Liver (tissue), 9 donors: ENCODE data around the gene PLEKHA3. TPM values are rescaled to one million over a fixed set of nuclear protein-coding genes. Genes with fewer than 3 reads are reported as not detected.

Experiments
- DNase-seq: peaks from one replicate; pipeline ENCODE4 v3.0.0-alpha.2; 2017; ENCODE audit warnings: low spot score
- H3K27ac ChIP-seq, 2 donors: one replicate each; pipeline ENCODE4 v1.7.0; 2013; ENCODE audit warnings: inconsistent platforms in 2 of 2, low read length in 2 of 2, control low read depth in 1 of 2, low read depth in 1 of 2, mild to moderate bottlenecking in 1 of 2
- H3K27me3 ChIP-seq, 4 donors: one replicate each; pipeline versions ENCODE4 v1.6.1 to v1.7.0; 2013; ENCODE audit warnings: low read length in 3 of 4, inconsistent platforms in 1 of 4, mild to moderate bottlenecking in 1 of 4, moderate library complexity in 1 of 4; ENCODE audit not compliant: control insufficient read depth in 4 of 4, insufficient read depth in 4 of 4
- H3K36me3 ChIP-seq, 4 donors: one replicate each; pipeline versions ENCODE4 v1.6.1 to v1.7.0; 2013; ENCODE audit warnings: low read length in 3 of 4, mild to moderate bottlenecking in 3 of 4, low read depth in 1 of 4, moderate library complexity in 1 of 4; ENCODE audit not compliant: control insufficient read depth in 4 of 4, insufficient read depth in 3 of 4
- H3K4me1 ChIP-seq, 4 donors: one replicate each; pipeline versions ENCODE4 v1.6.1 to v1.7.0; 2013; ENCODE audit warnings: low read length in 3 of 4, mild to moderate bottlenecking in 3 of 4, moderate library complexity in 1 of 4; ENCODE audit not compliant: control insufficient read depth in 4 of 4, insufficient read depth in 4 of 4
- H3K4me3 ChIP-seq, 3 donors: one replicate each; pipeline versions ENCODE4 v1.6.1 to v1.7.0; 2013; ENCODE audit warnings: low read length in 3 of 3, control low read depth in 1 of 3, low read depth in 1 of 3, mild to moderate bottlenecking in 1 of 3
- H3K9ac ChIP-seq, 2 donors: one replicate each; pipeline ENCODE4 v1.7.0; 2013; ENCODE audit warnings: low read length in 2 of 2, mild to moderate bottlenecking in 2 of 2, moderate library complexity in 2 of 2, control low read depth in 1 of 2, low read depth in 1 of 2
- H3K9me3 ChIP-seq, 4 donors: one replicate each; pipeline versions ENCODE4 v1.6.1 to v1.7.0; 2013; ENCODE audit warnings: low read length in 3 of 4; ENCODE audit not compliant: control insufficient read depth in 4 of 4
- FOXA1 ChIP-seq: IDR thresholded peaks from 2 replicates; pipeline ENCODE4 v1.6.1; 2016; ENCODE audit warnings: antibody characterized with exemption
- GABPA ChIP-seq, 2 donors: IDR thresholded peaks in 1 of 2; conservative IDR thresholded peaks in 1 of 2; 2 replicates each; pipeline ENCODE4 v1.6.1; 2016; ENCODE audit warnings: antibody characterized with exemption in 2 of 2, mild to moderate bottlenecking in 1 of 2, moderate library complexity in 1 of 2
- HNF4A ChIP-seq, 2 donors: conservative IDR thresholded peaks; 2 replicates each; pipeline ENCODE4 v1.6.1; 2016; ENCODE audit warnings: antibody characterized with exemption in 2 of 2, mild to moderate bottlenecking in 2 of 2
- NR2F2 ChIP-seq: IDR thresholded peaks from 2 replicates; pipeline ENCODE4 v1.6.1; 2016; ENCODE audit warnings: antibody characterized with exemption
- RAD21 ChIP-seq, 2 donors: IDR thresholded peaks; 2 replicates each; pipeline ENCODE4 v1.6.1; 2016; ENCODE audit warnings: antibody characterized with exemption in 2 of 2, mild to moderate bottlenecking in 2 of 2
- RXRA ChIP-seq, 2 donors: IDR thresholded peaks; 2 replicates each; pipeline ENCODE4 v1.6.1; 2017 to 2018; ENCODE audit warnings: antibody characterized with exemption in 2 of 2, mild to moderate bottlenecking in 1 of 2
- SP1 ChIP-seq: IDR thresholded peaks from 2 replicates; pipeline ENCODE4 v1.6.1; 2018; ENCODE audit warnings: antibody characterized with exemption, mild to moderate bottlenecking
- TAF1 ChIP-seq: conservative IDR thresholded peaks from 2 replicates; pipeline ENCODE4 v1.6.1; 2016; ENCODE audit warnings: antibody characterized with exemption, mild to moderate bottlenecking
- YY1 ChIP-seq: IDR thresholded peaks from 2 replicates; pipeline ENCODE4 v1.6.1; 2016; ENCODE audit warnings: antibody characterized with exemption, mild to moderate bottlenecking
- WGBS: extraction: QIAGEN DNeasy Blood & Tissue Kit; methylation state at CpG from one replicate; pipeline ENCODE4 v1.1.7; 2013; 5-methylcytosine and 5-hydroxymethylcytosine counted together
- polyA plus RNA-seq, 2 donors: library from polyadenylated mRNA; stranded (reverse) in 1 of 2; unstranded in 1 of 2; fragments of 200-250 nt in 1 of 2; fragments of >200 nt in 1 of 2; fragmentation: Nextera tagmentation in 1 of 2; extraction: Ambion mirVana in 1 of 2; gene quantifications; one replicate each; pipeline versions ENCODE4 v1.2.1 to v1.2.3, GENCODE V29; 2013 to 2015
- total RNA-seq, 2 donors: library from RNA; depleted of rRNA; stranded (reverse); fragments of >200 nt; gene quantifications; one replicate each; pipeline ENCODE4 v1.2.3, GENCODE V29; 2014
- TF ChIP-seq, protein P1 (sequence below): IDR thresholded peaks from 2 replicates; pipeline ENCODE4 v1.6.1; 2016; ENCODE audit warnings: antibody characterized with exemption
- TF ChIP-seq, protein P2 (sequence below): IDR thresholded peaks from 2 replicates; pipeline ENCODE4 v1.6.1; 2016; ENCODE audit warnings: antibody characterized with exemption, mild to moderate bottlenecking
- TF ChIP-seq, protein P3 (sequence below): fragments of 150-350 bp; IDR thresholded peaks from 2 replicates; pipeline ENCODE4 v1.5.1; 2017; ENCODE audit warnings: improper control_type of control experiment, low read depth, low read length; ENCODE audit not compliant: missing input control
- TF ChIP-seq, protein P4 (sequence below): IDR thresholded peaks from 2 replicates; pipeline ENCODE4 v1.6.1; 2016; ENCODE audit warnings: antibody characterized with exemption
- donor health status: healthy.
- donor health status: healthy.
- donor health status: healthy.
- donor health status: healthy.
- donor health status: healthy.

The PLEKHA3 gene
- total and polyA plus RNA-seq, 4 donors, result 3.6 to 7.1 (median 6.1) TPM

DNA sequence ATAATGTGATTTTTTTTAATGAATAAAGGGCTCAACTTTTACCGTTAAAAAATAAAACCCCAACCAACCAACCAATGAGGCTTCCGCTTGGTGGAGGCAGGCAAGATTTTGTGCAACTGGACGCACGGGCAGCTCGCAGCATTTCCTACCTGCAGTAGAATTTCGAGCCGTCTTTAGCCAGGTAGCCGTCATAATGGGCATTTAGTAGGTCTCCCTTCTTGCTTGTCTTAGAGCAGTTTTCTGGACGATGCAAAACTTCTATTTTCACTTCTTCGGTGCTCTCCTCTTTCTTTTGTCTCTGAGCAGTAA is 2.2 kb upstream of the PLEKHA3 start:
- Histone ChIP-seq H3K27ac (peak overlapping the region; percentile 93 to 96), H3K4me1 (peaks cover 7 to 44% (median 27%) of the 10 kb centered on the region in 4 donors)
- TF ChIP-seq, protein P1, sequence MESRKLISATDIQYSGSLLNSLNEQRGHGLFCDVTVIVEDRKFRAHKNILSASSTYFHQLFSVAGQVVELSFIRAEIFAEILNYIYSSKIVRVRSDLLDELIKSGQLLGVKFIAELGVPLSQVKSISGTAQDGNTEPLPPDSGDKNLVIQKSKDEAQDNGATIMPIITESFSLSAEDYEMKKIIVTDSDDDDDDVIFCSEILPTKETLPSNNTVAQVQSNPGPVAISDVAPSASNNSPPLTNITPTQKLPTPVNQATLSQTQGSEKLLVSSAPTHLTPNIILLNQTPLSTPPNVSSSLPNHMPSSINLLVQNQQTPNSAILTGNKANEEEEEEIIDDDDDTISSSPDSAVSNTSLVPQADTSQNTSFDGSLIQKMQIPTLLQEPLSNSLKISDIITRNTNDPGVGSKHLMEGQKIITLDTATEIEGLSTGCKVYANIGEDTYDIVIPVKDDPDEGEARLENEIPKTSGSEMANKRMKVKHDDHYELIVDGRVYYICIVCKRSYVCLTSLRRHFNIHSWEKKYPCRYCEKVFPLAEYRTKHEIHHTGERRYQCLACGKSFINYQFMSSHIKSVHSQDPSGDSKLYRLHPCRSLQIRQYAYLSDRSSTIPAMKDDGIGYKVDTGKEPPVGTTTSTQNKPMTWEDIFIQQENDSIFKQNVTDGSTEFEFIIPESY, result no peak

DNA sequence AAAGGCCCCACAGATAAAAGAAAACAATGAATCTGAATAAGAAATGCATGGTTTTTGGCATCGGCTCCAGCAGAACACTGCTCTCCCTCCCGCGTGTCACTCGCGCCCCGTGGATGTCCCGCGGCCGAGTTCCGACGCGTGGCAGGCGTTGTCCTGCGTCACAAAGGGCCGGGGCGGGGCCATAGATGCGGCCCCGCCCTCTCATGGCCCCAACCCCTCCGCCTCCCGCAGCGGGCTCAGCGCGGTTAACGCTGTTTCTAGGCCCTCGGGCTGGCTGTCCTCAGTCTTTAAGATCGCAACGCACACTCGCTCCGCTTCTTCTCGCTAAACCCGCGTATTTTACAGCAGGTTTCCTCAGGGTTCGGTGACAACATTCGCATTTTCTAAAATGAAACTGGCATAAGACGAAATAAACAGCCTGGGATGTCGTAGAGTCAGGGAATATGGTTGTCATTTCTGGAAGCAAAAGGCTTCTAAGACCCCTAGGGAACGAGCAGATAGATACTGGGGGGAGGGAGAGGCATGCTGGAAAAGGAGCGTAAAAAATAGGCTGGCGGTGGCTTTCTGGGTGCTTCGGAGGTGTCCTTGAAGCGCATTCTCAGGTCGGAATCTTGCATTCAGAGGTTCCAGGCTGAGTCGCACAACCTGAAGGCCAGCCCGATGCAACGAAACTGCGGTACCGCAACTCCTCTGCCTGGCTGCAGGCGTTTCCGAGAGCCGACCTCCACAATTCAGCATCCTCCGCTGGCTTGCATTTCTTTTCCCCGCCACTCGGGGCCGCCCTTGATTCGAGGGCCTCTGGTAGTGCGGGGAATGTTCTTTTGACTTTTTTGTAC is 1.6 kb upstream of the PLEKHA3 start, which contains the start of gene FKBP7:
Gene FKBP7, minus strand, starts transcription at position 162 of the 836 bp plus-strand sequence. Its CDS starts 101 bp downstream, at position 61.
- no peaks in the 10 kb centered on the region for H3K36me3 ChIP-seq
- WGBS, result under 1% methylated on average over 56 of the region's 56 CpGs
- H3K27ac ChIP-seq, result peak within 1 kb of the TSS; percentile 93 to 96
- peak within 1 kb of the TSS; percentile 82 to 96 for H3K9ac ChIP-seq
- H3K9me3 ChIP-seq, result no peaks in the 10 kb centered on the region
- DNase-seq, result peak; percentile 86
- no peaks in the 10 kb centered on the region for H3K27me3 ChIP-seq
- H3K4me1 ChIP-seq, result peaks cover 7 to 44% (median 27%) of the 10 kb centered on the region in 4 donors
- TF ChIP-seq SP1 (peak; percentile 33), RAD21 (IDR thresholded peaks at IDR 0.05) (peak; percentile 77 to 81), YY1 (peak; percentile 79), RXRA (IDR thresholded peaks at IDR 0.05) (peak in 1 of 2 donors; percentile 12), HNF4A (conservative IDR thresholded peaks at IDR 0.05) (peak; percentile 23 to 41), FOXA1 (peak; percentile 31), TAF1 (peak; percentile 38), GABPA (IDR thresholded peaks at IDR 0.05 in 1 of 2, conservative IDR thresholded peaks at IDR 0.05 in 1 of 2) (no peak), NR2F2 (no peak)
- TF ChIP-seq, protein P2, sequence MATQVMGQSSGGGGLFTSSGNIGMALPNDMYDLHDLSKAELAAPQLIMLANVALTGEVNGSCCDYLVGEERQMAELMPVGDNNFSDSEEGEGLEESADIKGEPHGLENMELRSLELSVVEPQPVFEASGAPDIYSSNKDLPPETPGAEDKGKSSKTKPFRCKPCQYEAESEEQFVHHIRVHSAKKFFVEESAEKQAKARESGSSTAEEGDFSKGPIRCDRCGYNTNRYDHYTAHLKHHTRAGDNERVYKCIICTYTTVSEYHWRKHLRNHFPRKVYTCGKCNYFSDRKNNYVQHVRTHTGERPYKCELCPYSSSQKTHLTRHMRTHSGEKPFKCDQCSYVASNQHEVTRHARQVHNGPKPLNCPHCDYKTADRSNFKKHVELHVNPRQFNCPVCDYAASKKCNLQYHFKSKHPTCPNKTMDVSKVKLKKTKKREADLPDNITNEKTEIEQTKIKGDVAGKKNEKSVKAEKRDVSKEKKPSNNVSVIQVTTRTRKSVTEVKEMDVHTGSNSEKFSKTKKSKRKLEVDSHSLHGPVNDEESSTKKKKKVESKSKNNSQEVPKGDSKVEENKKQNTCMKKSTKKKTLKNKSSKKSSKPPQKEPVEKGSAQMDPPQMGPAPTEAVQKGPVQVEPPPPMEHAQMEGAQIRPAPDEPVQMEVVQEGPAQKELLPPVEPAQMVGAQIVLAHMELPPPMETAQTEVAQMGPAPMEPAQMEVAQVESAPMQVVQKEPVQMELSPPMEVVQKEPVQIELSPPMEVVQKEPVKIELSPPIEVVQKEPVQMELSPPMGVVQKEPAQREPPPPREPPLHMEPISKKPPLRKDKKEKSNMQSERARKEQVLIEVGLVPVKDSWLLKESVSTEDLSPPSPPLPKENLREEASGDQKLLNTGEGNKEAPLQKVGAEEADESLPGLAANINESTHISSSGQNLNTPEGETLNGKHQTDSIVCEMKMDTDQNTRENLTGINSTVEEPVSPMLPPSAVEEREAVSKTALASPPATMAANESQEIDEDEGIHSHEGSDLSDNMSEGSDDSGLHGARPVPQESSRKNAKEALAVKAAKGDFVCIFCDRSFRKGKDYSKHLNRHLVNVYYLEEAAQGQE, result peak; percentile 30
- TF ChIP-seq, protein P3, sequence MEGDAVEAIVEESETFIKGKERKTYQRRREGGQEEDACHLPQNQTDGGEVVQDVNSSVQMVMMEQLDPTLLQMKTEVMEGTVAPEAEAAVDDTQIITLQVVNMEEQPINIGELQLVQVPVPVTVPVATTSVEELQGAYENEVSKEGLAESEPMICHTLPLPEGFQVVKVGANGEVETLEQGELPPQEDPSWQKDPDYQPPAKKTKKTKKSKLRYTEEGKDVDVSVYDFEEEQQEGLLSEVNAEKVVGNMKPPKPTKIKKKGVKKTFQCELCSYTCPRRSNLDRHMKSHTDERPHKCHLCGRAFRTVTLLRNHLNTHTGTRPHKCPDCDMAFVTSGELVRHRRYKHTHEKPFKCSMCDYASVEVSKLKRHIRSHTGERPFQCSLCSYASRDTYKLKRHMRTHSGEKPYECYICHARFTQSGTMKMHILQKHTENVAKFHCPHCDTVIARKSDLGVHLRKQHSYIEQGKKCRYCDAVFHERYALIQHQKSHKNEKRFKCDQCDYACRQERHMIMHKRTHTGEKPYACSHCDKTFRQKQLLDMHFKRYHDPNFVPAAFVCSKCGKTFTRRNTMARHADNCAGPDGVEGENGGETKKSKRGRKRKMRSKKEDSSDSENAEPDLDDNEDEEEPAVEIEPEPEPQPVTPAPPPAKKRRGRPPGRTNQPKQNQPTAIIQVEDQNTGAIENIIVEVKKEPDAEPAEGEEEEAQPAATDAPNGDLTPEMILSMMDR, result peak; percentile 74
- TF ChIP-seq, protein P4, sequence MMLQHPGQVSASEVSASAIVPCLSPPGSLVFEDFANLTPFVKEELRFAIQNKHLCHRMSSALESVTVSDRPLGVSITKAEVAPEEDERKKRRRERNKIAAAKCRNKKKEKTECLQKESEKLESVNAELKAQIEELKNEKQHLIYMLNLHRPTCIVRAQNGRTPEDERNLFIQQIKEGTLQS, result no peak
- peak within 1 kb of the TSS; percentile 74 to 95 (median 89) for H3K4me3 ChIP-seq

More for the DNA sequence above, 2.2 kb upstream of the PLEKHA3 start:
- WGBS, result under 1% methylated on average over 10 of the region's 10 CpGs
- H3K9ac ChIP-seq, result peak overlapping the region; percentile 82 to 96
- no peaks in the 10 kb centered on the region for H3K27me3 ChIP-seq
- no peak for DNase-seq
- H3K4me3 ChIP-seq, result peak overlapping the region; percentile 74 to 95 (median 89)
- H3K9me3 ChIP-seq, result no peaks in the 10 kb centered on the region
- H3K36me3 ChIP-seq, result no peaks in the 10 kb centered on the region
